K562 (cell line): ENCODE results near the gene MSH2. TPM values are rescaled to one million over a fixed set of nuclear protein-coding genes. Genes with fewer than 3 reads are reported as not detected.

Experiments
- ATAC-seq: fragments of 200-7000 bp; cut with Tn5 transposase; 3 replicates; pipeline ENCODE4 v1.9.1; 2020; ENCODE audit warnings: moderate library complexity
- BruUV-seq: library from RNA; stranded (reverse); fragments of 400-500 nt; replicated peaks from 2 replicates; lab custom pipeline; 2021; lab: Mats Ljungman, UMichigan
- CTCF ChIA-PET: fragments of 300-600 bp; formaldehyde crosslinking; extraction: SDS; loops from one replicate; lab custom pipeline; 2021; ENCODE audit warnings: low intra/inter-chr PET ratio; lab: Yijun Ruan, JAX
- POLR2A ChIA-PET: fragments of 300-600, 350-650 bp; sonication (Branson Sonifier 250); formaldehyde crosslinking; extraction: SDS; loops from one replicate; lab custom pipeline; 2021; ENCODE audit warnings: antibody characterized with exemption, inconsistent platforms; lab: Yijun Ruan, JAX
- DNase-seq, 4 experiments: peaks; one replicate each; pipeline versions ENCODE4 v3.0.0 to v3.0.0-alpha.2; 2011 to 2018; ENCODE audit warnings: low spot score in 3 of 4, mixed read lengths in 3 of 4; ENCODE audit errors: extremely low read depth in 1 of 4
- FAIRE-seq: peaks from 2 replicates; lab custom pipeline; 2011; peaks lifted over from hg19 to GRCh38; lab: Jason Lieb, UNC
- H2AFZ ChIP-seq: 2 replicates; pipeline ENCODE4 v1.6.0; 2011; ENCODE audit warnings: low read depth, low read length, control low read depth, inconsistent platforms
- H3K27ac ChIP-seq: fragments of 200-600 bp; 3 replicates; pipeline ENCODE4 v1.8.0; 2011; ENCODE audit warnings: low read depth, mild to moderate bottlenecking, control low read depth, inconsistent platforms, low read length, moderate library complexity, mixed read lengths; ENCODE audit errors: extremely low read depth
- H3K27me3 ChIP-seq, 2 experiments: fragments of 300-600 bp in 1 of 2; 2 replicates in 1 of 2; 3 replicates in 1 of 2; pipeline versions ENCODE4 v1.6.0 to v1.8.0; 2011; ENCODE audit warnings: inconsistent platforms in 2 of 2, low read length in 2 of 2, mild to moderate bottlenecking in 1 of 2, mixed read lengths in 1 of 2, moderate library complexity in 1 of 2; ENCODE audit not compliant: control insufficient read depth in 2 of 2, insufficient read depth in 2 of 2
- H3K36me3 ChIP-seq: fragments of 300-600 bp; 3 replicates; pipeline ENCODE4 v1.8.0; 2011; ENCODE audit warnings: mild to moderate bottlenecking, low read length, inconsistent platforms; ENCODE audit not compliant: control insufficient read depth, insufficient read depth
- H3K4me1 ChIP-seq, 2 experiments: fragments of 200-600 bp in 1 of 2; replicated peaks in 1 of 2; 2 replicates in 1 of 2; 3 replicates in 1 of 2; pipeline versions ENCODE4 v1.5.1 to v1.8.0; 2011; ENCODE audit warnings: inconsistent platforms in 2 of 2, low read length in 2 of 2, mild to moderate bottlenecking in 1 of 2, mixed read lengths in 1 of 2, moderate library complexity in 1 of 2; ENCODE audit not compliant: control insufficient read depth in 2 of 2, insufficient read depth in 2 of 2
- H3K4me2 ChIP-seq: 2 replicates; pipeline ENCODE4 v1.6.1; 2011; ENCODE audit warnings: low read length, control low read depth, inconsistent platforms, mixed read lengths; ENCODE audit not compliant: insufficient read depth
- H3K4me3 ChIP-seq: fragments of 200-600 bp; sonication (generic), shearing (Covaris generic); 2 replicates; pipeline ENCODE4 v1.5.1; 2016; ENCODE audit warnings: control low read depth, inconsistent platforms
- H3K79me2 ChIP-seq: fragments of 200-600 bp; 3 replicates; pipeline ENCODE4 v1.8.0; 2011; ENCODE audit warnings: low read length, inconsistent platforms; ENCODE audit not compliant: control insufficient read depth, insufficient read depth
- H3K9ac ChIP-seq, 2 experiments: 2 replicates each; pipeline versions ENCODE4 v1.6.0 to v1.6.1; 2011; ENCODE audit warnings: low read depth in 2 of 2, low read length in 2 of 2, control low read depth in 1 of 2, inconsistent platforms in 1 of 2, mild to moderate bottlenecking in 1 of 2, mixed read lengths in 1 of 2; ENCODE audit not compliant: insufficient read depth in 1 of 2
- H3K9me1 ChIP-seq: one replicate; pipeline ENCODE4 v1.6.0; 2011; ENCODE audit warnings: inconsistent platforms, mild to moderate bottlenecking, low read length, moderate library complexity; ENCODE audit not compliant: control insufficient read depth, insufficient read depth
- H3K9me3 ChIP-seq: replicated peaks from 2 replicates; pipeline ENCODE4 v1.5.1; 2011; ENCODE audit warnings: low read depth, low read length, inconsistent platforms; ENCODE audit not compliant: control insufficient read depth, insufficient read depth
- H4K20me1 ChIP-seq: replicated peaks from 2 replicates; pipeline ENCODE4 v1.6.1; 2011; ENCODE audit warnings: low read length, inconsistent platforms, mixed read lengths; ENCODE audit not compliant: control insufficient read depth, insufficient read depth
- KDM1A ChIP-seq, 2 experiments: fragments of 450-650 bp; IDR thresholded peaks; 2 replicates each; pipeline ENCODE4 v1.6.1; 2016; ENCODE audit warnings: mild to moderate bottlenecking in 2 of 2
- LEF1 ChIP-seq: fragments of 450-650 bp; IDR thresholded peaks from 2 replicates; pipeline ENCODE4 v1.6.1; 2016; ENCODE audit warnings: mild to moderate bottlenecking
- VEZF1 ChIP-seq: fragments of 200-800 bp; sonication (Bioruptor generic); IDR thresholded peaks from 2 replicates; pipeline ENCODE4 v1.6.1; 2017; ENCODE audit warnings: missing genetic modification characterization, missing compliant biosample characterization
- ZBTB1 ChIP-seq: sonication (generic); formaldehyde crosslinking; IDR thresholded peaks from 2 replicates; pipeline ENCODE4 v1.8.1; 2023; ENCODE audit warnings: missing genetic modification reagents, low read depth, mild to moderate bottlenecking, borderline replicate concordance
- ZNF134 ChIP-seq: fragments of 250-450 bp; sonication (Bioruptor Pico); conservative IDR thresholded peaks from 2 replicates; pipeline ENCODE4 v1.4.0; 2020
- ZNF644 ChIP-seq: fragments of 200-800 bp; sonication (Bioruptor generic); IDR thresholded peaks from 2 replicates; pipeline ENCODE4 v1.6.1; 2016; ENCODE audit warnings: low read depth, missing genetic modification characterization, missing compliant biosample characterization
- WGBS: fragments of 100-300 bp; shearing (Covaris generic); methylation state at CpG from one replicate; pipeline ENCODE4 v1.1.6; 2016; ENCODE audit warnings: low coverage, mixed read lengths; ENCODE audit not compliant: insufficient coverage; ENCODE audit errors: missing lambda C conversion rate; 5-methylcytosine and 5-hydroxymethylcytosine counted together
- in situ Hi-C: fragments of 300-500 bp; cut with MboI; formaldehyde crosslinking; loops from 4 replicates; pipeline ENCODE4 v1.15.0; 2018; ENCODE audit warnings: inconsistent platforms, mixed read lengths
- intact Hi-C: fragments of 100-400 bp; cut with micrococcal nuclease; formaldehyde crosslinking; loops from 2 replicates; pipeline ENCODE4 v1.14.2; 2022
- polyA plus RNA-seq, 8 experiments: library from polyadenylated mRNA; depleted of rRNA in 4 of 8; stranded (reverse) in 5 of 8; unstranded in 3 of 8; fragments of >200 nt; fragmentation: Nextera tagmentation in 2 of 8; fragmentation: Illumina TruSeq in 1 of 8; extraction: Ambion mirVana in 2 of 8; extraction: Trizol in 1 of 8; gene quantifications; 2 replicates each; pipeline versions ENCODE4 v1.2.1 to v1.2.3, GENCODE V29; 2011 to 2014; ENCODE audit warnings: inconsistent platforms in 1 of 8, missing spikeins in 1 of 8
- total RNA-seq, 7 experiments: library from RNA; depleted of rRNA in 6 of 7; stranded (reverse); fragments of >200 nt in 6 of 7; fragmentation: Illumina TruSeq in 2 of 7; extraction: Trizol in 2 of 7; gene quantifications; 2 replicates each; pipeline versions ENCODE4 v1.2.1 to v1.2.3, GENCODE V29; 2011 to 2021; ENCODE audit warnings: low replicate concordance in 1 of 7

Gene MSH2
- total and polyA plus RNA-seq, 9 of the 15 experiments (the other 6 are each of a cell fraction or from before 2014, with no cell fraction given): 51.8 to 139 (median 113) TPM

- no peak for TF ChIP-seq KDM1A (IDR thresholded peaks at IDR 0.05)
Observed at GRCh38 chr2:47483191-47483590, 80.2 kb downstream of the MSH2 start (continued).

DNA sequence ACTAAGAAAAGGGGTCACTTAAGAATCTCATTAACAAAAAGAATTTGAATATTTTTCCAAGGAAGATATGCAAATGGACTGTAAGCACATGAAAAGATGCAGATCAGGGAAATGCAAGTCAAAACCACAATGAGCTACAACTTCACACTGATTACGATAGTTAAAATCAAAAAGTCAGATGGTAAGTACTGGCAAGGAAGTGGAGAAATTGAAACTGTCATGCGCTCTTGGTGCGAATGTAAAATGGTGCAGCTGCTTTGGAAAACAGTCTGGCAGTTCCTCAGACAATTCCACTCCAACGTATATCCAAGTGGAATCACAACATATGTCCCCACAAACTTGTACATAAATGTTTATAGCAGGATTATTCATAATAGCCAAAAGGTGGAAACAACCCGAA, 81.4 kb downstream of the MSH2 start:
- Histone ChIP-seq H4K20me1 (no peaks in the 10 kb centered on the region), H3K9ac (no peak overlapping the region), H2AFZ (no peak overlapping the region), H3K27ac (no peak overlapping the region), H3K36me3 (peaks cover 47% of the 10 kb centered on the region), H3K4me2 (no peak overlapping the region), H3K79me2 (no peaks in the 10 kb centered on the region), H3K4me3 (no peak overlapping the region), H3K9me3 (no peaks in the 10 kb centered on the region), H3K27me3 (no peaks in the 10 kb centered on the region), H3K9me1 (no peaks in the 10 kb centered on the region), H3K4me1 (peaks cover 4 to 11% of the 10 kb centered on the region in 2 experiments; a peak in 4 of 5 replicates)
- no peak for FAIRE-seq
- no peak for TF ChIP-seq LEF1
- TF ChIP-seq VEZF1 (CRISPR knock-in tag): no peak
- no peak for TF ChIP-seq ZBTB1 (CRISPR knock-in tag)
- TF ChIP-seq ZNF134 (CRISPR knock-in tag): no peak
- no peak for TF ChIP-seq ZNF644
- WGBS: 90% methylated on average over 5 of the region's 5 CpGs
- intact Hi-C loops: no loop called here
- ATAC-seq: no peak
- no TSS peak for BruUV-seq
- POLR2A ChIA-PET: interaction anchor here (0.6 to 1.8 kb wide), 4 partner anchors 17 to 29 kb away, joined by 3 to 4 read pairs (median 4); no protein-coding TSS in a partner anchor
- CTCF ChIA-PET: no interaction called here
- DNase-seq: no peak
- in situ Hi-C loops: no loop called here
